ENCODE results near the gene HORMAD1.

GRCh38 chr1:150730130-150730721 is 9.5 kb upstream of the HORMAD1 start:
- TF ChIP-seq ZFX (CRISPR knock-in tag; IDR thresholded peaks at IDR 0.05; ENCODE audit: low read depth) (no peak), IRF1 (CRISPR knock-in tag; IDR thresholded peaks at IDR 0.05; ENCODE audit: low read depth) (no peak), SIN3A (IDR thresholded peaks at IDR 0.05; ENCODE audit: borderline replicate concordance, low read depth, low read length) (no peak), JUNB (CRISPR knock-in tag; IDR thresholded peaks at IDR 0.05; ENCODE audit: borderline replicate concordance) (no peak), FOXP1 (IDR thresholded peaks at IDR 0.05) (no peak), FOXP1 (CRISPR knock-in tag; IDR thresholded peaks at IDR 0.05) (no peak), CHD4 (IDR thresholded peaks at IDR 0.05; ENCODE audit: borderline replicate concordance, low read length) (no peak), PRMT3 (CRISPR knock-in tag; IDR thresholded peaks at IDR 0.05; ENCODE audit: borderline replicate concordance, low read depth) (no peak), ZNF510 (CRISPR knock-in tag; IDR thresholded peaks at IDR 0.05; ENCODE audit: low read depth) (no peak), ARNT (IDR thresholded peaks at IDR 0.05) (no peak), HES4 (CRISPR knock-in tag; IDR thresholded peaks at IDR 0.05; ENCODE audit: borderline replicate concordance) (no peak), GABPA (IDR thresholded peaks at IDR 0.05; ENCODE audit: low read depth, low read length) (no peak), GABPA (CRISPR knock-in tag; IDR thresholded peaks at IDR 0.05; ENCODE audit: low read depth) (no peak), POLR2A (IDR thresholded peaks at IDR 0.05; ENCODE audit: insufficient read depth in 1 of 2, low read depth in 2 of 2, low read length in 2 of 2) (no peak)

Measured in HepG2 (cell line).